K562 (cell line): Measurements from ENCODE around the gene RNPEPL1. TPM values are rescaled to one million over a fixed set of nuclear protein-coding genes. Genes with fewer than 3 reads are reported as not detected.
A peak's percentile ranks its signal among the peaks of the same experiment; 100 is the strongest.

Experiments
- ATAC-seq: fragments of 200-7000 bp; cut with Tn5 transposase; 3 replicates; pipeline ENCODE4 v1.9.1; 2020; ENCODE audit warnings: moderate library complexity
- BruUV-seq: library from RNA; stranded (reverse); fragments of 400-500 nt; replicated peaks from 2 replicates; lab custom pipeline; 2021; lab: Mats Ljungman, UMichigan
- CTCF ChIA-PET: fragments of 300-600 bp; formaldehyde crosslinking; extraction: SDS; loops from one replicate; lab custom pipeline; 2021; ENCODE audit warnings: low intra/inter-chr PET ratio; lab: Yijun Ruan, JAX
- POLR2A ChIA-PET: fragments of 300-600, 350-650 bp; sonication (Branson Sonifier 250); formaldehyde crosslinking; extraction: SDS; loops from one replicate; lab custom pipeline; 2021; ENCODE audit warnings: antibody characterized with exemption, inconsistent platforms; lab: Yijun Ruan, JAX
- DNase-seq, 4 experiments: peaks; one replicate each; pipeline versions ENCODE4 v3.0.0 to v3.0.0-alpha.2; 2011 to 2018; ENCODE audit warnings: low spot score in 3 of 4, mixed read lengths in 3 of 4; ENCODE audit errors: extremely low read depth in 1 of 4
- FAIRE-seq: peaks from 2 replicates; lab custom pipeline; 2011; peaks lifted over from hg19 to GRCh38; lab: Jason Lieb, UNC
- H2AFZ ChIP-seq: 2 replicates; pipeline ENCODE4 v1.6.0; 2011; ENCODE audit warnings: low read depth, low read length, control low read depth, inconsistent platforms
- H3K27ac ChIP-seq: fragments of 200-600 bp; 3 replicates; pipeline ENCODE4 v1.8.0; 2011; ENCODE audit warnings: low read depth, mild to moderate bottlenecking, control low read depth, inconsistent platforms, low read length, moderate library complexity, mixed read lengths; ENCODE audit errors: extremely low read depth
- H3K27me3 ChIP-seq, 2 experiments: fragments of 300-600 bp in 1 of 2; 2 replicates in 1 of 2; 3 replicates in 1 of 2; pipeline versions ENCODE4 v1.6.0 to v1.8.0; 2011; ENCODE audit warnings: inconsistent platforms in 2 of 2, low read length in 2 of 2, mild to moderate bottlenecking in 1 of 2, mixed read lengths in 1 of 2, moderate library complexity in 1 of 2; ENCODE audit not compliant: control insufficient read depth in 2 of 2, insufficient read depth in 2 of 2
- H3K36me3 ChIP-seq: fragments of 300-600 bp; 3 replicates; pipeline ENCODE4 v1.8.0; 2011; ENCODE audit warnings: mild to moderate bottlenecking, low read length, inconsistent platforms; ENCODE audit not compliant: control insufficient read depth, insufficient read depth
- H3K4me1 ChIP-seq, 2 experiments: fragments of 200-600 bp in 1 of 2; replicated peaks in 1 of 2; 2 replicates in 1 of 2; 3 replicates in 1 of 2; pipeline versions ENCODE4 v1.5.1 to v1.8.0; 2011; ENCODE audit warnings: inconsistent platforms in 2 of 2, low read length in 2 of 2, mild to moderate bottlenecking in 1 of 2, mixed read lengths in 1 of 2, moderate library complexity in 1 of 2; ENCODE audit not compliant: control insufficient read depth in 2 of 2, insufficient read depth in 2 of 2
- H3K4me2 ChIP-seq: 2 replicates; pipeline ENCODE4 v1.6.1; 2011; ENCODE audit warnings: low read length, control low read depth, inconsistent platforms, mixed read lengths; ENCODE audit not compliant: insufficient read depth
- H3K4me3 ChIP-seq: fragments of 200-600 bp; sonication (generic), shearing (Covaris generic); 2 replicates; pipeline ENCODE4 v1.5.1; 2016; ENCODE audit warnings: control low read depth, inconsistent platforms
- H3K79me2 ChIP-seq: fragments of 200-600 bp; 3 replicates; pipeline ENCODE4 v1.8.0; 2011; ENCODE audit warnings: low read length, inconsistent platforms; ENCODE audit not compliant: control insufficient read depth, insufficient read depth
- H3K9ac ChIP-seq, 2 experiments: 2 replicates each; pipeline versions ENCODE4 v1.6.0 to v1.6.1; 2011; ENCODE audit warnings: low read depth in 2 of 2, low read length in 2 of 2, control low read depth in 1 of 2, inconsistent platforms in 1 of 2, mild to moderate bottlenecking in 1 of 2, mixed read lengths in 1 of 2; ENCODE audit not compliant: insufficient read depth in 1 of 2
- H3K9me1 ChIP-seq: one replicate; pipeline ENCODE4 v1.6.0; 2011; ENCODE audit warnings: inconsistent platforms, mild to moderate bottlenecking, low read length, moderate library complexity; ENCODE audit not compliant: control insufficient read depth, insufficient read depth
- H3K9me3 ChIP-seq: replicated peaks from 2 replicates; pipeline ENCODE4 v1.5.1; 2011; ENCODE audit warnings: low read depth, low read length, inconsistent platforms; ENCODE audit not compliant: control insufficient read depth, insufficient read depth
- H4K20me1 ChIP-seq: replicated peaks from 2 replicates; pipeline ENCODE4 v1.6.1; 2011; ENCODE audit warnings: low read length, inconsistent platforms, mixed read lengths; ENCODE audit not compliant: control insufficient read depth, insufficient read depth
- CHD1 ChIP-seq: fragments of 200-600 bp; sonication (generic); IDR thresholded peaks from one replicate; pipeline ENCODE4 v1.6.1; 2012; ENCODE audit warnings: mild to moderate bottlenecking, moderate library complexity, low read length, inconsistent platforms
- KDM1A ChIP-seq, 2 experiments: fragments of 450-650 bp; IDR thresholded peaks; 2 replicates each; pipeline ENCODE4 v1.6.1; 2016; ENCODE audit warnings: mild to moderate bottlenecking in 2 of 2
- KDM5B ChIP-seq: fragments of 200-600 bp; sonication (generic); IDR thresholded peaks from 2 replicates; pipeline ENCODE4 v1.6.1; 2012; ENCODE audit warnings: low read depth, mild to moderate bottlenecking, moderate library complexity, low read length, control low read depth, inconsistent platforms; ENCODE audit not compliant: insufficient replicate concordance
- ZNF79 ChIP-seq: fragments of 250-450 bp; sonication (Bioruptor Pico); IDR thresholded peaks from 2 replicates; pipeline ENCODE4 v1.4.0; 2020; ENCODE audit warnings: low read depth, mild to moderate bottlenecking, moderate library complexity
- WGBS: fragments of 100-300 bp; shearing (Covaris generic); methylation state at CpG from one replicate; pipeline ENCODE4 v1.1.6; 2016; ENCODE audit warnings: low coverage, mixed read lengths; ENCODE audit not compliant: insufficient coverage; ENCODE audit errors: missing lambda C conversion rate; 5-methylcytosine and 5-hydroxymethylcytosine counted together
- in situ Hi-C: fragments of 300-500 bp; cut with MboI; formaldehyde crosslinking; loops from 4 replicates; pipeline ENCODE4 v1.15.0; 2018; ENCODE audit warnings: inconsistent platforms, mixed read lengths
- intact Hi-C: fragments of 100-400 bp; cut with micrococcal nuclease; formaldehyde crosslinking; loops from 2 replicates; pipeline ENCODE4 v1.14.2; 2022
- polyA plus RNA-seq, 8 experiments: library from polyadenylated mRNA; depleted of rRNA in 4 of 8; stranded (reverse) in 5 of 8; unstranded in 3 of 8; fragments of >200 nt; fragmentation: Nextera tagmentation in 2 of 8; fragmentation: Illumina TruSeq in 1 of 8; extraction: Ambion mirVana in 2 of 8; extraction: Trizol in 1 of 8; gene quantifications; 2 replicates each; pipeline versions ENCODE4 v1.2.1 to v1.2.3, GENCODE V29; 2011 to 2014; ENCODE audit warnings: inconsistent platforms in 1 of 8, missing spikeins in 1 of 8
- total RNA-seq, 7 experiments: library from RNA; depleted of rRNA in 6 of 7; stranded (reverse); fragments of >200 nt in 6 of 7; fragmentation: Illumina TruSeq in 2 of 7; extraction: Trizol in 2 of 7; gene quantifications; 2 replicates each; pipeline versions ENCODE4 v1.2.1 to v1.2.3, GENCODE V29; 2011 to 2021; ENCODE audit warnings: low replicate concordance in 1 of 7

The RNPEPL1 gene
- total and polyA plus RNA-seq, 9 of the 15 experiments (the other 6 are each of a cell fraction or from before 2014, with no cell fraction given), result 0.07 to 38.7 (median 5.6) TPM

DNA sequence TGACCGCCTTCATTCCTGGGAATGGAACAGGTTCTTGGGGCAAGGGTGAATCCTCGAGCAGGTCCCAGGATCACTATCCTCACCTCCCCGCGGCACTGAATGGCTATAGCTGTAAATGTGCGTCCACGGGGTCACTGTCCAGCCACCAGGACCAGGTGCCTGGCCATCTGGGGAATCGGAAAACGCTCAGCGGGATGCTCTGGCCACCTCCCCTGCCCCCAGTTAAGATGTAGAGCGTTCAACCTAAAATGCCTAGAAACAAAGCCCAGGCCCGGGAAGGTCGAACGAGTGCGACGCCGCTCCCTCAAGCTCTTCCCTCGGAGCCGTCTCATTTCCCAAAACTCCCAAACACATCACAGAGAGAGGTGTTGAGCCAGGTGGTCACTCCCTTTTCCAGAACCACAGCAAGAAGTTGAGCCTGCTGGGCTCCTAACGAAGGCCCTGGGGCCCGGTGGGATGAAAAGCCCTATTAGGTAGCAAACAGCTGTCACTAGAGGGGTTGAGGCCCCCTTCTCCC lies 17.5 kb downstream of the RNPEPL1 start:
- peak overlapping the region; percentile 93 for H3K4me2 ChIP-seq
- DNase-seq (no peak), FAIRE-seq (no peak), ATAC-seq (no peak)
- no peaks in the 10 kb centered on the region for H3K9me1 ChIP-seq
- CTCF ChIA-PET, result no interaction called here
- peaks cover 20% of the 10 kb centered on the region; the same call in 2 of the 3 replicates for H3K36me3 ChIP-seq
- BruUV-seq, result TSS peak; percentile 68
- POLR2A ChIA-PET, result interaction anchor here (0.5 to 2.2 kb wide), 5 partner anchors 11 to 25 kb away, joined by 3 to 26 read pairs (median 6); no protein-coding TSS in a partner anchor
- H3K9ac ChIP-seq, result peak overlapping the region; percentile 82 to 95
- peaks cover 59% of the 10 kb centered on the region for H3K79me2 ChIP-seq
- peak overlapping the region; percentile 87; the same call in 1 of the 3 replicates for H3K27ac ChIP-seq
- in situ Hi-C loops, result no loop called here
- H3K9me3 ChIP-seq, result no peaks in the 10 kb centered on the region
- no peaks in the 10 kb centered on the region; the same call in 1 of the 2 replicates for H4K20me1 ChIP-seq
- H3K4me3 ChIP-seq, result peak overlapping the region; percentile 92
- H2AFZ ChIP-seq, result no peak overlapping the region
- no peaks in the 10 kb centered on the region for H3K27me3 ChIP-seq
- TF ChIP-seq KDM5B (no peak), KDM1A (IDR thresholded peaks at IDR 0.05) (peak in 1 of 2 experiments; percentile 45; a peak in 2 of 4 replicates), CHD1 (peak; percentile 12), ZNF79 (CRISPR knock-in tag) (no peak)
- 1% methylated on average over 12 of the region's 20 CpGs for WGBS
- intact Hi-C loops, result no loop called here
- peaks cover 31 to 49% of the 10 kb centered on the region in 2 experiments for H3K4me1 ChIP-seq
